Bronchial epithelial cell (primary cell): ENCODE results near the gene AGTPBP1. TPM values are rescaled to one million over a fixed set of nuclear protein-coding genes. Genes with fewer than 3 reads are reported as not detected.
"Not testable (repeated sequence)": the region's sequence is repeated elsewhere in the genome, so short reads cannot be mapped to it uniquely, and the experiment has no call there.

Experiments used
- DNase-seq: peaks from one replicate; pipeline ENCODE4 v3.0.0-alpha.2; 2010; ENCODE audit warnings: low read depth
- FAIRE-seq: peaks from 2 replicates; lab custom pipeline; 2011; peaks lifted over from hg19 to GRCh38; lab: Jason Lieb, UNC
- H3K27me3 ChIP-seq: 2 replicates; pipeline ENCODE4 v1.5.1; 2011; ENCODE audit warnings: low read length; ENCODE audit not compliant: control insufficient read depth, insufficient read depth
- H3K36me3 ChIP-seq: 2 replicates; pipeline ENCODE4 v1.5.1; 2011; ENCODE audit warnings: low read length; ENCODE audit not compliant: control insufficient read depth, insufficient read depth
- H3K4me3 ChIP-seq: 2 replicates; pipeline ENCODE4 v1.5.1; 2011; ENCODE audit warnings: mild to moderate bottlenecking, low read depth, low read length, control low read depth
- total RNA-seq: library from RNA; depleted of rRNA; stranded (reverse); fragments of >200 nt; gene quantifications from 2 replicates; pipeline ENCODE4 v1.2.1, GENCODE V29; 2014
- TF ChIP-seq, protein P1 (sequence below): IDR thresholded peaks from 2 replicates; pipeline ENCODE4 v1.5.1; 2011; ENCODE audit warnings: mild to moderate bottlenecking, moderate library complexity, low read length, control low read depth, inconsistent platforms; ENCODE audit not compliant: insufficient read depth, severe bottlenecking

The AGTPBP1 gene, protein sequence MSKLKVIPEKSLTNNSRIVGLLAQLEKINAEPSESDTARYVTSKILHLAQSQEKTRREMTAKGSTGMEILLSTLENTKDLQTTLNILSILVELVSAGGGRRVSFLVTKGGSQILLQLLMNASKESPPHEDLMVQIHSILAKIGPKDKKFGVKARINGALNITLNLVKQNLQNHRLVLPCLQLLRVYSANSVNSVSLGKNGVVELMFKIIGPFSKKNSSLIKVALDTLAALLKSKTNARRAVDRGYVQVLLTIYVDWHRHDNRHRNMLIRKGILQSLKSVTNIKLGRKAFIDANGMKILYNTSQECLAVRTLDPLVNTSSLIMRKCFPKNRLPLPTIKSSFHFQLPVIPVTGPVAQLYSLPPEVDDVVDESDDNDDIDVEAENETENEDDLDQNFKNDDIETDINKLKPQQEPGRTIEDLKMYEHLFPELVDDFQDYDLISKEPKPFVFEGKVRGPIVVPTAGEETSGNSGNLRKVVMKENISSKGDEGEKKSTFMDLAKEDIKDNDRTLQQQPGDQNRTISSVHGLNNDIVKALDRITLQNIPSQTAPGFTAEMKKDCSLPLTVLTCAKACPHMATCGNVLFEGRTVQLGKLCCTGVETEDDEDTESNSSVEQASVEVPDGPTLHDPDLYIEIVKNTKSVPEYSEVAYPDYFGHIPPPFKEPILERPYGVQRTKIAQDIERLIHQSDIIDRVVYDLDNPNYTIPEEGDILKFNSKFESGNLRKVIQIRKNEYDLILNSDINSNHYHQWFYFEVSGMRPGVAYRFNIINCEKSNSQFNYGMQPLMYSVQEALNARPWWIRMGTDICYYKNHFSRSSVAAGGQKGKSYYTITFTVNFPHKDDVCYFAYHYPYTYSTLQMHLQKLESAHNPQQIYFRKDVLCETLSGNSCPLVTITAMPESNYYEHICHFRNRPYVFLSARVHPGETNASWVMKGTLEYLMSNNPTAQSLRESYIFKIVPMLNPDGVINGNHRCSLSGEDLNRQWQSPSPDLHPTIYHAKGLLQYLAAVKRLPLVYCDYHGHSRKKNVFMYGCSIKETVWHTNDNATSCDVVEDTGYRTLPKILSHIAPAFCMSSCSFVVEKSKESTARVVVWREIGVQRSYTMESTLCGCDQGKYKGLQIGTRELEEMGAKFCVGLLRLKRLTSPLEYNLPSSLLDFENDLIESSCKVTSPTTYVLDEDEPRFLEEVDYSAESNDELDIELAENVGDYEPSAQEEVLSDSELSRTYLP
- total RNA-seq, result 23.9 and 24.2 TPM in 2 replicates

DNA sequence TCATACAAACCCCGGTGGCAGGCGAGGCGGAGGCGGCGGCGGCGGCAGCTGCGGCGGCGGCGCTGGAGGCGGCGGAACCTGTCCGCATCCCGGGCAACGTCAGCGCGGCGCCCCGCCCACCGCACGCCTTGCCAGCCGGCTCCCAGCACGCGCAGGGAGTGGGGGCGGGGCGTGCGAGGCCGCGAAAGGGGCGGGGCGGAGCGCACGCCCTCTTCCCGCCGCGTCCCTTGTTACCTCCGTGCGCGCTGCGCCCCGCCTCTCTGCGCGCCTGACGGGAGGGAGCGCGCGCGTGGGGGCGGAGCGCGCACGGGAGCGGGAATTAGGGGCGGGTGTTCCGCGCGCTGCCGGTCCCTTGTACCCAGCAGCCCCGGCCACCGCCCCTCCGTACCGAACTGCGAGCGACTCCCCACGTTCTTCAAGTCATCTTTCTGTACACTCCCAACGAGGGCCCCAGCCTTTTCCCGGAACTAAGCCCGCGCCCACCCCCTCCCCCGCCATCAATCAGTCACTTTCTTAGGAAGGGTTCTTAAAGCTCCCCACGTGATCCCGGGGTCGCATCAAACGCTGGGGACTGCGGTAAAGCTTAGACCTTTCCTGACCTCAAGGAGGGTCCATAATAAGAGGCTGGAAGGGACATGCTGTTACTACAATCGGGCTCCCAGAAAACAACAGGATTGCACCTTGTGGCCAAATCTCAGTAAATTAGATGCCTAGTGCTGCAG, at the start of gene AGTPBP1:
AGTPBP1 (minus strand) TSS at position 80 of the 722 bp plus-strand sequence. CDS start 29,421 bp downstream, outside the sequence.
- DNase-seq, result peak; percentile 72

DNA sequence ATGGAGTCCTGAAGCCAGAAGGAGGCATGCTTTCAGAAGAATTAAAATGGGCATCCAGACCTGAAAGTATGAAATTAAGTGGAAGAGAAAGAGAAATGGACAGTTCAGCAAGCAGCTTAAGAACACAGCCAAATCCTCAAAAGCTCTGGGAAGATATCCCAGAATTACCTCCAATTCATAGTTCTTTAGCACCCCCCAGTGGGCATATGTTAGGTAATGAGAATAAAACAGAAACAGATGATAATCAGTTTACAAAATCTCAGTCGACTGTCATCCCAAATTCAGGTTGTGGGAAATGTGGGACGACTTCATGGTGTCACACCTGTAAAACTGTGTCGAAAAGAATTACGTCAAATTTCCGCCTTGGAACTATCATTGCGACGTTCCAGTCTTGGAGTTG, 44.4 kb upstream of the AGTPBP1 start:
- not testable (repeated sequence) for H3K4me3 ChIP-seq, H3K27me3 ChIP-seq, DNase-seq, H3K36me3 ChIP-seq
- FAIRE-seq, result peak; percentile 79

More for the DNA sequence above, at the start of gene AGTPBP1:
- no peak for FAIRE-seq
- H3K27me3 ChIP-seq, result no peaks in the 10 kb centered on the region
- TF ChIP-seq, protein P1, sequence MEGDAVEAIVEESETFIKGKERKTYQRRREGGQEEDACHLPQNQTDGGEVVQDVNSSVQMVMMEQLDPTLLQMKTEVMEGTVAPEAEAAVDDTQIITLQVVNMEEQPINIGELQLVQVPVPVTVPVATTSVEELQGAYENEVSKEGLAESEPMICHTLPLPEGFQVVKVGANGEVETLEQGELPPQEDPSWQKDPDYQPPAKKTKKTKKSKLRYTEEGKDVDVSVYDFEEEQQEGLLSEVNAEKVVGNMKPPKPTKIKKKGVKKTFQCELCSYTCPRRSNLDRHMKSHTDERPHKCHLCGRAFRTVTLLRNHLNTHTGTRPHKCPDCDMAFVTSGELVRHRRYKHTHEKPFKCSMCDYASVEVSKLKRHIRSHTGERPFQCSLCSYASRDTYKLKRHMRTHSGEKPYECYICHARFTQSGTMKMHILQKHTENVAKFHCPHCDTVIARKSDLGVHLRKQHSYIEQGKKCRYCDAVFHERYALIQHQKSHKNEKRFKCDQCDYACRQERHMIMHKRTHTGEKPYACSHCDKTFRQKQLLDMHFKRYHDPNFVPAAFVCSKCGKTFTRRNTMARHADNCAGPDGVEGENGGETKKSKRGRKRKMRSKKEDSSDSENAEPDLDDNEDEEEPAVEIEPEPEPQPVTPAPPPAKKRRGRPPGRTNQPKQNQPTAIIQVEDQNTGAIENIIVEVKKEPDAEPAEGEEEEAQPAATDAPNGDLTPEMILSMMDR, result no peak
- no peaks in the 10 kb centered on the region for H3K36me3 ChIP-seq
- peak within 1 kb of the TSS; percentile 87 for H3K4me3 ChIP-seq

DNA sequence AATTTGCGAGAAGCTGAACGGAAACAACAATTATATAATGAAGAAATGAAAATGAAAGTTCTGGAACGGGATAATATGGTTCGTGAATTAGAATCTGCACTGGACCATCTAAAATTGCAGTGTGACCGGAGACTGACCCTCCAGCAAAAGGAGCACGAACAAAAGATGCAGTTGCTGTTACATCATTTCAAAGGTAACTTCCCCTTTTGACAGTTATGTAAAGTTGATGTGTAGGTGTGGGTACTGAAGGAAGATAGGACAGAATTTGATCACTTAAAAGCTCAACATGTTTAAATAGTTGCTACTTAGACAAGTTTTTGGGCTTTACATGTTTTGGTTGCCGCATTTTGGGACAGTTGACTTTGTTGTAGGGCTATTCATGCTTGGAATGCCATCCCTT, 32.1 kb upstream of the AGTPBP1 start:
- not testable (repeated sequence) for H3K36me3 ChIP-seq, FAIRE-seq, DNase-seq, H3K4me3 ChIP-seq, H3K27me3 ChIP-seq

- DNase-seq, H3K4me3 ChIP-seq, FAIRE-seq: not testable (repeated sequence)
Observed at GRCh38 chr9:85761802-85762201, 20.0 kb upstream of the AGTPBP1 start.

DNA sequence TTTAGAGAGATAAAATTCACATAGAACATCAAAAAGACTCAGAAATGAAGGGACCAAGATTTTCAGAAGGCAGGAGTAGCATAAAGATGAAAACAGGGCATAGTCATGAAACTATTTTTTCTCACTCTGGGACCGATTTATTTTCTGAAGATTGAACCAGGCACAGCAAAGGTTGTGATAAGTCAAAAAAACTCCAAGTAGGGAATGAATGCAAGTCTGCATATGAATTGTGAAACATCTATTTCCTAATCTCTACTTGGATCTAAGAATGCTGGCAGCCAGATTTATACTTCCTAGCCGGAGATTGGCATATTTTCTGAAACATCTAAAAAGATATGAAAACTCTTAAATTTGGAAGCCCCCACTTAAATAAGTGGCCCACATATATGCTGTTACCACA, 16.0 kb upstream of the AGTPBP1 start:
- H3K27me3 ChIP-seq, FAIRE-seq, DNase-seq: not testable (repeated sequence)

More at GRCh38 chr9:85761802-85762201, 20.0 kb upstream of the AGTPBP1 start:
- not testable (repeated sequence) for H3K27me3 ChIP-seq, H3K36me3 ChIP-seq

GRCh38 chr9:85756216-85756615, 14.5 kb upstream of the AGTPBP1 start:
- not testable (repeated sequence) for H3K27me3 ChIP-seq, FAIRE-seq, H3K36me3 ChIP-seq, H3K4me3 ChIP-seq, DNase-seq

More for the DNA sequence above, 16.0 kb upstream of the AGTPBP1 start:
- not testable (repeated sequence) for H3K36me3 ChIP-seq, H3K4me3 ChIP-seq

GRCh38 chr9:85746309-85746708, 4.6 kb upstream of the AGTPBP1 start:
- H3K4me3 ChIP-seq, result no peak overlapping the region
- no peaks in the 10 kb centered on the region for H3K36me3 ChIP-seq
- no peak for DNase-seq
- no peaks in the 10 kb centered on the region for H3K27me3 ChIP-seq
- no peak for FAIRE-seq
- TF ChIP-seq, protein P1, result no peak
